Bronchial epithelial cell (primary cell): ENCODE measurements around the gene CAPN11. TPM values are rescaled to one million over a fixed set of nuclear protein-coding genes. Genes with fewer than 3 reads are reported as not detected.

Source experiments
- DNase-seq: peaks from one replicate; pipeline ENCODE4 v3.0.0-alpha.2; 2010; ENCODE audit warnings: low read depth
- FAIRE-seq: peaks from 2 replicates; lab custom pipeline; 2011; peaks lifted over from hg19 to GRCh38; lab: Jason Lieb, UNC
- H3K27me3 ChIP-seq: 2 replicates; pipeline ENCODE4 v1.5.1; 2011; ENCODE audit warnings: low read length; ENCODE audit not compliant: control insufficient read depth, insufficient read depth
- H3K36me3 ChIP-seq: 2 replicates; pipeline ENCODE4 v1.5.1; 2011; ENCODE audit warnings: low read length; ENCODE audit not compliant: control insufficient read depth, insufficient read depth
- H3K4me3 ChIP-seq: 2 replicates; pipeline ENCODE4 v1.5.1; 2011; ENCODE audit warnings: mild to moderate bottlenecking, low read depth, low read length, control low read depth
- CTCF ChIP-seq: IDR thresholded peaks from 2 replicates; pipeline ENCODE4 v1.5.1; 2011; ENCODE audit warnings: mild to moderate bottlenecking, moderate library complexity, low read length, control low read depth, inconsistent platforms; ENCODE audit not compliant: insufficient read depth, severe bottlenecking
- total RNA-seq: library from RNA; depleted of rRNA; stranded (reverse); fragments of >200 nt; gene quantifications from 2 replicates; pipeline ENCODE4 v1.2.1, GENCODE V29; 2014

CAPN11 gene
- total RNA-seq, 1 donor from 2014 or later = not detected

DNA sequence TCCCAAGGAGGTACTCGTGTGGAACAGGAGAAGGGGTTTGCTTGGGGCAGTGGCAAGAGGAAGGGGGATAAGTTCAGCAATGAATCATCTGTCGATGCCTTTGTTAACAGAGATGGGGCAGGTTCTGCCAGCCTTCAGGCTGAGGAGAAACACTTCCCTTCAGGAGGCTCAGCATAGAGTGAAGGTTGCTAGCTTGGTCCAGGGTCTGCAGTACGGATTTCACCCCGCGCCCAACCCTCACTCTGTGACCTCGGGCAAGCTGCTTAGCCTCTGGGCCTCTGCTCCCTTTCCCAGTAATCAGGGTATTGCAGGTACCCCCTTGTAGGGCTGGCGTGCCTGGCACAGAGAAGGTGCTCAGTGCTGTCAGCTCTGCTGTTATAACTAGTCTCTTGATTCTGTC is 7.5 kb downstream of the CAPN11 start:
- no peaks in the 10 kb centered on the region for H3K36me3 ChIP-seq
- FAIRE-seq (no peak), DNase-seq (no peak)
- H3K4me3 ChIP-seq = no peak overlapping the region
- no peak for TF ChIP-seq CTCF
- H3K27me3 ChIP-seq = peaks cover 2% of the 10 kb centered on the region

DNA sequence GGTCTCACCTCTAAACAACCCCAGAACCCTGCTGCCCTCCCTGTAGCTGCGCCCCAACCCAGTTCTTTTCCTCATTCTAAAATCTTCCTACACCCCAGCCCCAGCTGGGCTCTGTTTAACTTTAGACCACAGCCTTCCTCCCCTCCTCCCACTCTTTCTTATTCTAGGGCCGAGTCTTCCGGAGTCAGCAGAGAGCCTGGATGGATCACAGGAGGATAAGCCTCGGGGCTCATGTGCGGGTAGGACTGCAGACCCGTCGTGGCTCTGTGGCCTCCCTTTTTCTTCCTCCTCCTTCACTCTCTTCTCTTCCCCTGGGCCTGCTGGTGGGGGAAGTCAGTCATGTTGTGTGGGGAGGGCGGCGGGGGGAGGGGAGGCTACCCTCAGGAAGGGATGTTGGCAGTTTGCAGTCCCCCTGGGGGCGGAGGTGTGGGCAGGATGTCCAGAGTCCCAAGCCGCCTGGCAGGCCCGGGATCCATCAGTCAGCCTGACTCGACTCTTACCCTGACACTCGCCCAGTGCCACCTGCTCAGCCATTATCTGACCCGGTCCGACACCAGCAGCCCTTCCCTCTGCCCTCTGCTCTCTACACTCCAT is 8.1 kb downstream of the CAPN11 start:
- H3K27me3 ChIP-seq = peaks cover 2% of the 10 kb centered on the region
- FAIRE-seq (no peak), DNase-seq (no peak)
- TF ChIP-seq CTCF = no peak
- no peaks in the 10 kb centered on the region for H3K36me3 ChIP-seq
- H3K4me3 ChIP-seq = no peak overlapping the region

DNA sequence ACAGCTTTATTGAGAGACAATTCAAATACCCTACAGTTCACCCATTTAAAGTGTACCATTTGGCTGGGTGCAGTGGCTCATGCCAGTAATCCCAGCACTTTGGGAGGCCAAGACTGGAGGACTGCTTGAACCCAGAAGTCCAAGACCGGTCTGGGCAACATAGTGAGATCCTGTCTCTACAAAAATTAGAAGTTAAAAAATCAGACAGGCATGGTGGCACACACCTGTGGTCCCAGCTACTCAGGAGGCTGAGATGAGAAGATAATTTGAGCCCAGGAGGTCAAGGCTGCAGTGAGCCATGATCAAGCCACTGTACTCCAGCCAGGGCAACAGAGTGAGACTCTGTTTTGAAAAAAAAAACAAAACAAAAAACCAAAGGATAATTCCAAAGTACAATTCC is 8.9 kb downstream of the CAPN11 start:
- Histone ChIP-seq H3K27me3 (peaks cover 2% of the 10 kb centered on the region), H3K4me3 (no peak overlapping the region), H3K36me3 (no peaks in the 10 kb centered on the region)
- no peak for TF ChIP-seq CTCF
- FAIRE-seq (no peak), DNase-seq (no peak)

DNA sequence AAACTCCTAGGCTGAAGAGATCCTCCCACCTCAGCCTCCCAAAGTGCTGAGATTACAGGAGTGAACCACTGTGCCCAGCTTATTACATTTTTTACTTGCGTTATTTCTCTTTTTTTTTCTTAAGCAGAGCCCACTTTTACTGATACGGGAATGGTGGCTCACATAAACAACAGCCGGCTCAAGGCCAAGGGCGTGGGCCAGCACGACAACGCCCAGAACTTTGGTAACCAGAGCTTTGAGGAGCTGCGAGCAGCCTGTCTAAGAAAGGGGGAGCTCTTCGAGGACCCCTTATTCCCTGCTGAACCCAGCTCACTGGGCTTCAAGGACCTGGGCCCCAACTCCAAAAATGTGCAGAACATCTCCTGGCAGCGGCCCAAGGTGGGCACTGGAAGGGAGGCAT is 10.5 kb downstream of the CAPN11 start:
- Histone ChIP-seq H3K27me3 (peaks cover 2% of the 10 kb centered on the region), H3K36me3 (no peaks in the 10 kb centered on the region), H3K4me3 (no peak overlapping the region)
- no peak for TF ChIP-seq CTCF
- no peak for DNase-seq
- no peak for FAIRE-seq

DNA sequence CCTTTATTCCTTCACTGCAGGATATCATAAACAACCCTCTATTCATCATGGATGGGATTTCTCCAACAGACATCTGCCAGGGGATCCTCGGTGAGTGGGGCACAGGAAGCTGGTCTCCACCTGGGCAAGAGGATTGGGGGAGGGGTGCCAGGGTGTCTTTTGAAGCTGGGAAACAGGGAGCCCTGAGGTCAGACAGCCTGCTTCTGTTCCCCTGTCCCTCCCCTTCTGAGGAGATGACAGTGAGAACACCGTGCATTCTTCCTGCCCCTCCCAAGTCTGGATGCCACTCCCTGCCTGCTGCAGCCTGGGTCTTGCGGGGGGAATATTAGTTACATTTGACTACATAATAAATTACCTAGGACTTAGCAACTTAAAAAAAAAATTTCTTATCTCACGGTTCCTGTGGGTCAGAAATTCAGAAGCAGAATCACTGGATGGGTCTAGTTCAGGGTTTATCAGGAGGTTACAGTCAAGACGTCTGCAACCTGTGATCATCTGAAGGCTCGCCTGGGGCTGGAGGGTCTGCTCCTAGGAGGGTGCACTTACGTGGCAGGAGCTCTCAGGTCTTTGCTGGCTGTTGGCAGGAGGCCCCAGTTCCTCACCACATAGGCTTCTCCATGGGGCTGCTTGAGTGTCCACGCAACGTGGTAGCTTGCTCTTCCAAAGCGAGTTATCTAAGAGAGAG is 11.4 kb downstream of the CAPN11 start:
- H3K36me3 ChIP-seq = no peaks in the 10 kb centered on the region
- no peak overlapping the region for H3K4me3 ChIP-seq
- no peak for TF ChIP-seq CTCF
- FAIRE-seq (no peak), DNase-seq (no peak)
- H3K27me3 ChIP-seq = no peaks in the 10 kb centered on the region
